Measurements from ENCODE around the gene CLMP. TPM values are rescaled to one million over a fixed set of nuclear protein-coding genes. Genes with fewer than 3 reads are reported as not detected.
A peak's percentile ranks its signal among the peaks of the same experiment; 100 is the strongest.

Gene CLMP
- polyA plus RNA-seq, 2 of the 4 experiments (the other 2 are of a cell fraction) = 15.7 to 17.1 TPM

DNA sequence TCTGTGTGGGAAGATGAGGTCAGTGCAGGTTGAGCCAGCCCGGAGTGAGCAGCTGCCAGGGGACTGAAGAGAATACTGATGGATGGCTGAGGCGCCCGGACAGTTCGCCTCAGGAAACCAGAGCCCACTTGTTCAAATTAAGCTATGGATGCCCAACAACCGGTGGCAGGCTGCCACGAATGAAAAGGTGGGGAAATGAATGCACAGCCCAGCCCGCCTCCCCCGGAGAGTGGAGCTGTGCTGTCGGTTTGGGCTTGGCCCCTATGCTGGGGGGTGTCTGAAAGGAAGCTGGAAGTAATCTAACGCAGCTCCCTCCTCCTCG, 155.0 kb downstream of the CLMP start:
- Histone ChIP-seq H3K4me2 (no peak overlapping the region), H3K9me3 (no peaks in the 10 kb centered on the region), H3K27ac (no peak overlapping the region), H3K4me1 (no peaks in the 10 kb centered on the region), H3K4me3 (no peak overlapping the region)
- ChIA-PET CTCF (no interaction called here), POLR2A (no interaction called here)
- no peak for DNase-seq (ENCODE audit: low read depth in 1 of 2, low spot score in 1 of 2)
- ATAC-seq = peak in 1 of 2 experiments; percentile 40; a peak in 1 of 6 replicates
- TF ChIP-seq, protein P1, sequence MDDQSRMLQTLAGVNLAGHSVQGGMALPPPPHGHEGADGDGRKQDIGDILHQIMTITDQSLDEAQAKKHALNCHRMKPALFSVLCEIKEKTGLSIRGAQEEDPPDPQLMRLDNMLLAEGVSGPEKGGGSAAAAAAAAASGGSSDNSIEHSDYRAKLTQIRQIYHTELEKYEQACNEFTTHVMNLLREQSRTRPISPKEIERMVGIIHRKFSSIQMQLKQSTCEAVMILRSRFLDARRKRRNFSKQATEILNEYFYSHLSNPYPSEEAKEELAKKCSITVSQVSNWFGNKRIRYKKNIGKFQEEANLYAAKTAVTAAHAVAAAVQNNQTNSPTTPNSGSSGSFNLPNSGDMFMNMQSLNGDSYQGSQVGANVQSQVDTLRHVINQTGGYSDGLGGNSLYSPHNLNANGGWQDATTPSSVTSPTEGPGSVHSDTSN (IDR thresholded peaks at IDR 0.05) = no peak
- no peak for TF ChIP-seq KDM5A (IDR thresholded peaks at IDR 0.05)
- TF ChIP-seq TFCP2L1 (CRISPR knock-in tag; IDR thresholded peaks at IDR 0.05) = no peak
- TF ChIP-seq MYC (IDR thresholded peaks at IDR 0.05; ENCODE audit: borderline replicate concordance, low read length) = no peak
- no peak for TF ChIP-seq BHLHE40 (IDR thresholded peaks at IDR 0.05; ENCODE audit: low read depth, low read length)
- no peak for TF ChIP-seq NPAS2 (CRISPR knock-in tag; IDR thresholded peaks at IDR 0.05; ENCODE audit: borderline replicate concordance)
- TF ChIP-seq CHD4 (IDR thresholded peaks at IDR 0.05; ENCODE audit: borderline replicate concordance) = no peak
- TF ChIP-seq RNF2 (IDR thresholded peaks at IDR 0.05; ENCODE audit: borderline replicate concordance, low read depth) = no peak
- no peak for TF ChIP-seq ZNF302 (CRISPR knock-in tag; IDR thresholded peaks at IDR 0.05)
- no peak for TF ChIP-seq ESRRA (IDR thresholded peaks at IDR 0.05; ENCODE audit: borderline replicate concordance, low read length)
- TF ChIP-seq PHF8 (IDR thresholded peaks at IDR 0.05; ENCODE audit: borderline replicate concordance, low read depth) = no peak
- no peak for TF ChIP-seq CEBPB (IDR thresholded peaks at IDR 0.05)
- TF ChIP-seq KDM1A (IDR thresholded peaks at IDR 0.05; ENCODE audit: low read depth) = no peak
- TF ChIP-seq, protein P2, sequence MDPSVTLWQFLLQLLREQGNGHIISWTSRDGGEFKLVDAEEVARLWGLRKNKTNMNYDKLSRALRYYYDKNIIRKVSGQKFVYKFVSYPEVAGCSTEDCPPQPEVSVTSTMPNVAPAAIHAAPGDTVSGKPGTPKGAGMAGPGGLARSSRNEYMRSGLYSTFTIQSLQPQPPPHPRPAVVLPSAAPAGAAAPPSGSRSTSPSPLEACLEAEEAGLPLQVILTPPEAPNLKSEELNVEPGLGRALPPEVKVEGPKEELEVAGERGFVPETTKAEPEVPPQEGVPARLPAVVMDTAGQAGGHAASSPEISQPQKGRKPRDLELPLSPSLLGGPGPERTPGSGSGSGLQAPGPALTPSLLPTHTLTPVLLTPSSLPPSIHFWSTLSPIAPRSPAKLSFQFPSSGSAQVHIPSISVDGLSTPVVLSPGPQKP (IDR thresholded peaks at IDR 0.05; ENCODE audit: low read depth, low read length) = no peak
- no peak for TF ChIP-seq FOXS1 (CRISPR knock-in tag; IDR thresholded peaks at IDR 0.05)
- TF ChIP-seq POLR2AphosphoS2 (conservative IDR thresholded peaks at IDR 0.05; ENCODE audit: low read length) = no peak
- no peak for TF ChIP-seq TP53 (CRISPR knock-in tag; IDR thresholded peaks at IDR 0.05)
- TF ChIP-seq, protein P3, sequence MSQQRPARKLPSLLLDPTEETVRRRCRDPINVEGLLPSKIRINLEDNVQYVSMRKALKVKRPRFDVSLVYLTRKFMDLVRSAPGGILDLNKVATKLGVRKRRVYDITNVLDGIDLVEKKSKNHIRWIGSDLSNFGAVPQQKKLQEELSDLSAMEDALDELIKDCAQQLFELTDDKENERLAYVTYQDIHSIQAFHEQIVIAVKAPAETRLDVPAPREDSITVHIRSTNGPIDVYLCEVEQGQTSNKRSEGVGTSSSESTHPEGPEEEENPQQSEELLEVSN (IDR thresholded peaks at IDR 0.05; ENCODE audit: borderline replicate concordance, low read depth) = no peak
- FAIRE-seq = no peak
- 72% methylated on average over 8 of the region's 11 CpGs for WGBS (ENCODE audit: missing lambda C conversion rate)

DNA sequence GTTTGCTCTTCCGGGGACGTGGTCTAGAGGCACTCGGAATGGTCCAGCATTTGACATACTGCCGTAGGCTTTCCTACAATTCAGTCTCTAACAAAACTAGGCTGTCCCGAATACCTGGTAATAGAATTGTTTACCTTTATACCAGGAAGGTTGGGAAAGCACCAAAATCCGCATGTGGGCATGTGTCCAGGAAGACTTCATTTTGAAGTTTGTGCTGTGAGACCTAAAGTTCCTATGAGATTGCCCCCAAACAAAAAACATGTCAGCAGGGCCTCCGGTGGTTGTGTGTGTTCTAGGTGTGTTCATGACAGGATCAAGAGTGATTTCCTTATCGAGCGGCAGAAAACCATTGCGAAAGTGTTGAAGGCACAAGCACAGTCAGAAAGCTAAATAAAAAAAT, 159.2 kb downstream of the CLMP start:
- TF ChIP-seq GATA3 (IDR thresholded peaks at IDR 0.05; ENCODE audit: borderline replicate concordance) (no peak), CBX2 (IDR thresholded peaks at IDR 0.05; ENCODE audit: borderline replicate concordance, low read depth) (no peak)
- H3K9me3 ChIP-seq = no peaks in the 10 kb centered on the region
- POLR2A ChIA-PET = no interaction called here
- H3K4me2 ChIP-seq = no peak overlapping the region
- no peaks in the 10 kb centered on the region for H3K4me1 ChIP-seq
- WGBS (ENCODE audit: missing lambda C conversion rate) = 80% methylated on average over 10 of the region's 10 CpGs
- ATAC-seq (no peak), FAIRE-seq (no peak), DNase-seq (ENCODE audit: low read depth in 1 of 2, low spot score in 1 of 2) (no peak)
- CTCF ChIA-PET = interaction anchor here (1.1 to 5.2 kb wide), 5 partner anchors 10 to 151 kb away, joined by 3 to 27 read pairs (median 3); no protein-coding TSS in a partner anchor
- H3K4me3 ChIP-seq = no peak overlapping the region
- H3K27ac ChIP-seq = no peak overlapping the region

DNA sequence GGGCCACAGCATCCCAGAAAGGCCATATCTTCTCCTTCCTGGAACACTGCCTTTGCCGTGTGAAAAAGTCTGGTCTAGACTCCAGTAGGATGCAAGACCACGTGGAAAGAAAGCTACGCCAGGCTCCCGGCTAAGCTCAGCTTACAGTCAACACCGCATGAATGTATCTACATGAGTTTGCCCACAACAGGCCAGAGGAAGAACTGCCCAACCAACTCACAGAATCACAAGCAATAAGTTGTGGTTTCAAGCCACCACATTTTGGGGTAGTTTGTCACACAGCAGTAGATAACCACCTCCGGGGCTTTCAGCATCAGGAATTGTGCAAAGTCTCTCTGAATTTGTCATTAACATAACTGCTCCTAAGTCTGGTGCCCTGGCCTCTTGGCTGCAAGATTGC, 160.5 kb downstream of the CLMP start:
- Histone ChIP-seq H3K27ac (no peak overlapping the region), H3K4me1 (no peaks in the 10 kb centered on the region), H3K4me2 (no peak overlapping the region), H3K4me3 (no peak overlapping the region), H3K9me3 (no peaks in the 10 kb centered on the region)
- ChIA-PET CTCF (interaction anchor here (1.2 to 5.2 kb wide), 5 partner anchors 11 to 149 kb away, joined by 3 to 27 read pairs (median 4); no protein-coding TSS in a partner anchor), POLR2A (no interaction called here)
- no peak for FAIRE-seq
- no peak for DNase-seq (ENCODE audit: low read depth in 1 of 2, low spot score in 1 of 2)
- 0 out of 6 replicates have a peak, but pooled peaks of 1 of the 2 experiments have one; percentile 13 for ATAC-seq
- no peak for TF ChIP-seq EHF (CRISPR knock-in tag; IDR thresholded peaks at IDR 0.05)
- no peak for TF ChIP-seq JUN (IDR thresholded peaks at IDR 0.05)
- TF ChIP-seq CBX8 (IDR thresholded peaks at IDR 0.05) = no peak
- TF ChIP-seq GATA3 (IDR thresholded peaks at IDR 0.05; ENCODE audit: borderline replicate concordance) = no peak
- TF ChIP-seq CHD4 (IDR thresholded peaks at IDR 0.05; ENCODE audit: borderline replicate concordance) = no peak
- TF ChIP-seq MYC (IDR thresholded peaks at IDR 0.05; ENCODE audit: borderline replicate concordance, low read length) = no peak
- TF ChIP-seq RARB (CRISPR knock-in tag; IDR thresholded peaks at IDR 0.05) = no peak
- TF ChIP-seq, protein P1 (IDR thresholded peaks at IDR 0.05) = no peak
- no peak for TF ChIP-seq TP53 (CRISPR knock-in tag; IDR thresholded peaks at IDR 0.05)
- no peak for TF ChIP-seq SREBF2 (IDR thresholded peaks at IDR 0.05)
- 79% methylated on average over 6 of the region's 6 CpGs for WGBS (ENCODE audit: missing lambda C conversion rate)
